HepG2 (cell line): ENCODE data around the gene NPSR1. TPM values are rescaled to one million over a fixed set of nuclear protein-coding genes. Genes with fewer than 3 reads are reported as not detected.

Experiments used
- ATAC-seq: fragments of 200-7000 bp; cut with Tn5 transposase; 3 replicates; pipeline ENCODE4 v1.9.1; 2020; ENCODE audit warnings: mild to moderate bottlenecking, moderate library complexity
- BruUV-seq: library from RNA; stranded (reverse); fragments of 400-500 nt; replicated peaks from 2 replicates; lab custom pipeline; 2021; lab: Mats Ljungman, UMichigan
- CTCF ChIA-PET: fragments of 300-600 bp; formaldehyde crosslinking; extraction: SDS; loops from one replicate; lab custom pipeline; 2021; ENCODE audit warnings: low total read pairs, inconsistent platforms, low intra/inter-chr PET ratio; lab: Yijun Ruan, JAX
- POLR2A ChIA-PET: fragments of 350-600 bp; sonication (Branson Sonifier 250); formaldehyde crosslinking; loops from one replicate; lab custom pipeline; 2020; ENCODE audit warnings: antibody characterized with exemption, inconsistent platforms; lab: Yijun Ruan, JAX
- DNase-seq: peaks from one replicate; pipeline ENCODE4 v3.0.0-alpha.2; 2015; ENCODE audit warnings: low spot score
- FAIRE-seq: peaks from 3 replicates; lab custom pipeline; 2011; peaks lifted over from hg19 to GRCh38; lab: Jason Lieb, UNC
- H2AFZ ChIP-seq: one replicate; pipeline ENCODE4 v1.6.1; 2011; ENCODE audit warnings: low read length, inconsistent platforms
- H3K27ac ChIP-seq: fragments of 300-600 bp; 3 replicates; pipeline ENCODE4 v1.8.0; 2011; ENCODE audit warnings: mixed run types, mild to moderate bottlenecking, mixed read lengths, low read length, inconsistent platforms; ENCODE audit not compliant: insufficient read depth; ENCODE audit errors: extremely low read length
- H3K27me3 ChIP-seq, 2 experiments: fragments of 200-600 bp in 1 of 2; 2 replicates in 1 of 2; 3 replicates in 1 of 2; pipeline versions ENCODE4 v1.6.0 to v1.8.0; 2011; ENCODE audit warnings: low read length in 2 of 2, mild to moderate bottlenecking in 2 of 2, moderate library complexity in 2 of 2, inconsistent platforms in 1 of 2; ENCODE audit not compliant: insufficient read depth in 2 of 2, control insufficient read depth in 1 of 2
- H3K36me3 ChIP-seq, 2 experiments: fragments of 200-600 bp in 1 of 2; replicated peaks in 1 of 2; 2 replicates in 1 of 2; 3 replicates in 1 of 2; pipeline versions ENCODE4 v1.5.1 to v1.8.0; 2011; ENCODE audit warnings: low read length in 2 of 2, inconsistent platforms in 1 of 2; ENCODE audit not compliant: insufficient read depth in 2 of 2, control insufficient read depth in 1 of 2
- H3K4me1 ChIP-seq: 2 replicates; pipeline ENCODE4 v1.5.1; 2012; ENCODE audit warnings: low read length, inconsistent platforms; ENCODE audit not compliant: insufficient read depth
- H3K4me2 ChIP-seq: 2 replicates; pipeline ENCODE4 v1.6.0; 2011; ENCODE audit warnings: low read depth, low read length, inconsistent platforms
- H3K4me3 ChIP-seq, 3 experiments: fragments of 200-600 bp in 1 of 3; sonication (generic), shearing (Covaris generic) in 1 of 3; replicated peaks in 1 of 3; 2 replicates each; pipeline ENCODE4 v1.5.1; 2011 to 2016; ENCODE audit warnings: low read length in 3 of 3, inconsistent platforms in 2 of 3, low read depth in 2 of 3, mild to moderate bottlenecking in 2 of 3, control low read depth in 1 of 3, mixed read lengths in 1 of 3; ENCODE audit not compliant: insufficient read depth in 1 of 3
- H3K79me2 ChIP-seq: one replicate; pipeline ENCODE4 v1.6.1; 2011; ENCODE audit warnings: low read length, inconsistent platforms; ENCODE audit not compliant: insufficient read depth
- H3K9ac ChIP-seq: 2 replicates; pipeline ENCODE4 v1.6.0; 2011; ENCODE audit warnings: mild to moderate bottlenecking, low read depth, low read length, inconsistent platforms; ENCODE audit not compliant: insufficient read depth
- H3K9me3 ChIP-seq: 2 replicates; pipeline ENCODE4 v1.5.1; 2012; ENCODE audit warnings: mild to moderate bottlenecking, low read length
- H4K20me1 ChIP-seq: 2 replicates; pipeline ENCODE4 v1.6.0; 2011; ENCODE audit warnings: inconsistent platforms, mild to moderate bottlenecking, low read length, moderate library complexity; ENCODE audit not compliant: insufficient read depth
- HBP1 ChIP-seq: IDR thresholded peaks from 2 replicates; pipeline ENCODE4 v1.6.1; 2016; ENCODE audit warnings: low read depth, control low read depth
- MAFF ChIP-seq: IDR thresholded peaks from 2 replicates; pipeline ENCODE4 v1.6.1; 2011; ENCODE audit warnings: low read depth, low read length, improper control_type of control experiment
- MAFK ChIP-seq, 2 experiments: IDR thresholded peaks in 1 of 2; conservative IDR thresholded peaks in 1 of 2; 2 replicates each; pipeline ENCODE4 v1.6.1; 2011; ENCODE audit warnings: improper control_type of control experiment in 2 of 2, low read length in 2 of 2
- NFE2L1 ChIP-seq: sonication (generic); formaldehyde crosslinking; IDR thresholded peaks from 2 replicates; pipeline ENCODE4 v1.4.0; 2020; ENCODE audit warnings: missing genetic modification reagents, mild to moderate bottlenecking, borderline replicate concordance
- PAX8 ChIP-seq: sonication (generic); formaldehyde crosslinking; IDR thresholded peaks from 2 replicates; pipeline ENCODE4 v1.8.0; 2022; ENCODE audit warnings: mild to moderate bottlenecking, missing genetic modification reagents, borderline replicate concordance
- PRDM10 ChIP-seq: sonication (generic); formaldehyde crosslinking; IDR thresholded peaks from 2 replicates; pipeline ENCODE4 v1.4.0; 2020; ENCODE audit warnings: low read depth, missing genetic modification reagents
- SUZ12 ChIP-seq: fragments of 150-350 bp; IDR thresholded peaks from 2 replicates; pipeline ENCODE4 v1.6.1; 2014; ENCODE audit warnings: low read depth, low read length
- YEATS2 ChIP-seq: sonication (generic); formaldehyde crosslinking; IDR thresholded peaks from 2 replicates; pipeline ENCODE4 v1.4.0; 2020; ENCODE audit warnings: missing genetic modification reagents, borderline replicate concordance
- ZC3H13 ChIP-seq: sonication (generic); formaldehyde crosslinking; IDR thresholded peaks from 2 replicates; pipeline ENCODE4 v1.8.1; 2023; ENCODE audit warnings: mild to moderate bottlenecking, missing genetic modification reagents, moderate library complexity
- ZFP82 ChIP-seq: sonication (generic); formaldehyde crosslinking; IDR thresholded peaks from 2 replicates; pipeline ENCODE4 v1.5.1; 2020; ENCODE audit warnings: mild to moderate bottlenecking, missing genetic modification reagents, borderline replicate concordance
- ZFP91 ChIP-seq: sonication (generic); formaldehyde crosslinking; IDR thresholded peaks from 2 replicates; pipeline ENCODE4 v1.9.0; 2022; ENCODE audit warnings: missing genetic modification reagents, mild to moderate bottlenecking, borderline replicate concordance
- ZKSCAN1 ChIP-seq: fragments of 150-350 bp; IDR thresholded peaks from 2 replicates; pipeline ENCODE4 v1.6.1; 2014; ENCODE audit warnings: low read length
- ZNF160 ChIP-seq: sonication (generic); formaldehyde crosslinking; IDR thresholded peaks from 2 replicates; pipeline ENCODE4 v1.8.0; 2022; ENCODE audit warnings: mild to moderate bottlenecking, inconsistent platforms, missing genetic modification reagents
- ZNF280B ChIP-seq: sonication (generic); formaldehyde crosslinking; IDR thresholded peaks from 2 replicates; pipeline ENCODE4 v1.5.0; 2020; ENCODE audit warnings: missing genetic modification reagents, mild to moderate bottlenecking, borderline replicate concordance
- ZNF629 ChIP-seq: sonication (generic); formaldehyde crosslinking; conservative IDR thresholded peaks from 2 replicates; pipeline ENCODE4 v1.5.0; 2020; ENCODE audit warnings: missing genetic modification reagents
- WGBS: methylation state at CpG from one replicate; pipeline ENCODE4 v1.1.6; 2017; ENCODE audit warnings: low lambda C conversion rate; 5-methylcytosine and 5-hydroxymethylcytosine counted together
- in situ Hi-C: cut with HindIII; loops from 2 replicates; pipeline ENCODE4 v1.10.0; 2017; ENCODE audit warnings: low pct_unique_long_range_greater_than_20kb; ENCODE audit not compliant: extremely low pct_ligation_motif_present
- intact Hi-C: fragments of 100-400 bp; cut with micrococcal nuclease; formaldehyde crosslinking; loops from one replicate; pipeline ENCODE4 v1.10.0; 2022; ENCODE audit not compliant: unreplicated experiment
- polyA plus RNA-seq, 8 experiments: library from polyadenylated mRNA; depleted of rRNA in 3 of 8; stranded (reverse) in 7 of 8; unstranded in 1 of 8; fragments of >200 nt; fragmentation: Illumina TruSeq in 4 of 8; extraction: Trizol in 4 of 8; gene quantifications; 2 replicates each; pipeline versions ENCODE4 v1.2.1 to v1.2.3, GENCODE V29; 2011 to 2016; ENCODE audit warnings: low read depth in 4 of 8, missing spikeins in 1 of 8, mixed read lengths in 1 of 8; ENCODE audit not compliant: insufficient read depth in 1 of 8
- total RNA-seq, 5 experiments: library from RNA; depleted of rRNA; stranded (reverse); fragments of >200 nt; fragmentation: Illumina TruSeq; extraction: Trizol; gene quantifications; 2 replicates each; pipeline ENCODE4 v1.2.3, GENCODE V29; 2016; ENCODE audit warnings: low read depth in 1 of 5

NPSR1 gene
- total and polyA plus RNA-seq, 2 of the 13 experiments (the other 11 are each of a cell fraction or from before 2014, with no cell fraction given): not detected

- BruUV-seq: no TSS peak
- 100% methylated on average over 1 of the region's 2 CpGs for WGBS
- H3K9ac ChIP-seq: no peak overlapping the region
- no peak overlapping the region for H3K4me3 ChIP-seq
- intact Hi-C loops (loop anchor here (10.0 kb wide), 1 partner anchor 944 kb away; the partner anchor contains the start of gene HERPUD2), in situ Hi-C loops (no loop called here)
- H3K36me3 ChIP-seq: peaks cover 2 to 11% of the 10 kb centered on the region in 2 experiments
- ChIA-PET POLR2A (interaction anchor here (4.3 kb wide), 1 partner anchor 7 kb away, joined by 72 read pairs; no protein-coding TSS in a partner anchor), CTCF (no interaction called here)
- no peak overlapping the region for H2AFZ ChIP-seq
- no peaks in the 10 kb centered on the region for H3K27me3 ChIP-seq
- H4K20me1 ChIP-seq: no peaks in the 10 kb centered on the region
- H3K79me2 ChIP-seq: peaks cover 52% of the 10 kb centered on the region
- H3K4me2 ChIP-seq: peak overlapping the region; percentile 69
- peaks cover 100% of the 10 kb centered on the region for H3K4me1 ChIP-seq
- DNase-seq (no peak), FAIRE-seq (no peak), ATAC-seq (no peak)
- H3K27ac ChIP-seq: peak overlapping the region; percentile 80
- H3K9me3 ChIP-seq: no peaks in the 10 kb centered on the region
- TF ChIP-seq ZNF280B (CRISPR knock-in tag): no peak
- TF ChIP-seq SUZ12: no peak
- no peak for TF ChIP-seq ZNF629
- 0 out of 2 replicates have a peak, but pooled peaks have one; percentile 27 for TF ChIP-seq ZKSCAN1
- TF ChIP-seq PRDM10 (CRISPR knock-in tag): no peak
- TF ChIP-seq NFE2L1 (CRISPR knock-in tag): no peak
- no peak for TF ChIP-seq ZNF160
- TF ChIP-seq PAX8 (CRISPR knock-in tag): no peak
- TF ChIP-seq YEATS2 (CRISPR knock-in tag): no peak
- no peak for TF ChIP-seq ZFP82 (CRISPR knock-in tag)
- TF ChIP-seq MAFK (conservative IDR thresholded peaks at IDR 0.05 in 1 of 2, IDR thresholded peaks at IDR 0.05 in 1 of 2; ENCODE audit: low read length in 2 of 2): peak; percentile 73 to 85
- peak; percentile 40; the same call in 1 of the 2 replicates for TF ChIP-seq ZC3H13 (CRISPR knock-in tag)
- TF ChIP-seq HBP1: no peak
- TF ChIP-seq ZFP91: 0 out of 2 replicates have a peak, but pooled peaks have one; percentile 2
- peak; percentile 80 for TF ChIP-seq MAFF
Observed at GRCh38 chr7:34750636-34751035, 92.6 kb downstream of the NPSR1 start.
